Stimulated activated CD8-positive, alpha-beta memory T cell treated with anti-CD3 and anti-CD28 coated beads, Interleukin-15, amount 100 ng/mL, for 24 hours (primary cell): ENCODE results near the gene ZNF600.
A peak's percentile ranks its signal among the peaks of the same experiment; 100 is the strongest.
"Not testable (repeated sequence)": the region's sequence is repeated elsewhere in the genome, so short reads cannot be mapped to it uniquely, and the experiment has no call there.

Experiments
- DNase-seq: peaks from one replicate; pipeline ENCODE4 v3.0.0-alpha.2; 2020; ENCODE audit warnings: low read depth

Gene ZNF600

DNA sequence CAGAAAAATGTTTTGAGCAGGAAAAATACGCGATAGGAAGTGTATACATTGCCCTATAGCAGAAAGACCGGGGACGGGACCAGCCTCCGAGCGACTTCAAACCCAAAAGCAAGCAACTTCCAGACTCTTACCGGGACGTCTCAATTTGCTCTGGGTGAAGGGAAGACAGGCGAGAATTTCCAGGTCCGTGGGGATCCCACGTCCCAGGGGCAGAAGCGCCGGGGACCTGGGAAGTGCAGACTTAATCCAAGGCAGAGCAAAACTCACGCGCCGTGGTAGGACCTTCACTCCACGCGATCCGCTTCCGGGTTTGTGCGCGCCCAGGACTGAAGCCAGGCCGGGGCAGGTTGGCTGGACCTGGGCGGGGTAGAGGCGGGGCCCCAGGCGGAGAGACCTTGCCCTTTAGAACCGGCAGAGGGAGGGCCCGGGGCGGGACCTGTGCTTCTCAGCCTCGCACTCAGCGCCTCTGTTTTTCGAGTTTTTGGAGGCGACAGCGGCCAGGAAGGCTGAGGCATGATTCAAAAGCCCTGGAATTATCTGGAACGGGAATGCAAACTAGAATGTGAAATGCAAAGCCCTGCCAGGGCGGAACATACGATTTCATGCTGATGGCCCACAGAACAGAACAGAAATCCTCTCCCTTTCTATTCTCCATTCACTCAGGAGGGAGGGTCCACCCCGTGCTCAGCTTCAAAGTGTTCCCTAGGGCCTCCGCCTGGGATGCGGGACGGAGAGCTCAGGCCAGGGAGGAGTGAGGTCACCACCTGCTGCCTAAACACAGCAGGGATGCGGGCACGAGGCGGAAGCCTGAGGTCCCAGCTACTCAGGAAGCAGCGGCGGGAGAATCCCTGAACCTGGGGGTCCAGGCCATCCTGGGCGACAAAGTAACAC, at the start of gene ZNF600:
Gene ZNF600, minus strand, starts transcription at position 328 of the 891 bp plus-strand sequence. CDS start 7,903 bp downstream, outside the sequence.
- peak; percentile 40 for DNase-seq

DNA sequence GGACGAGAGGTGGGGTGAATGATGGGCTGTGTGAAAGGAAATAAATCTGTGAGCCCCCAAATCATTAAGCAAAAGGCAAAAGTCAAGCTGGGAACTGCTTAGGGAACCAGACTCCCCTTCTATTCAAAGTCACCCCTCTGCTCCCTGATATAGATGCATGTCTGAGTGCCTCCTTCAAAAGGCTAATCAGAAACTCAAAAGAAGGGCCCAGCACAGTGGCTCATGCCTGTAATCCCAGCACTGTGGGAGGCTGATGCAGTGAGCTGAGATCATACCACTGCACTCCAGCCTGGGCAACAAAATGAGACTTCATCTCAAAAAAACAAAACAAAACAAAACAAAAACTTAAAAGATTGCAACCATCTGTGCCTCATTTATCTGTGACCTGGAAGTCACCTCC, 47.7 kb upstream of the ZNF600 start:
- not testable (repeated sequence) for DNase-seq

DNA sequence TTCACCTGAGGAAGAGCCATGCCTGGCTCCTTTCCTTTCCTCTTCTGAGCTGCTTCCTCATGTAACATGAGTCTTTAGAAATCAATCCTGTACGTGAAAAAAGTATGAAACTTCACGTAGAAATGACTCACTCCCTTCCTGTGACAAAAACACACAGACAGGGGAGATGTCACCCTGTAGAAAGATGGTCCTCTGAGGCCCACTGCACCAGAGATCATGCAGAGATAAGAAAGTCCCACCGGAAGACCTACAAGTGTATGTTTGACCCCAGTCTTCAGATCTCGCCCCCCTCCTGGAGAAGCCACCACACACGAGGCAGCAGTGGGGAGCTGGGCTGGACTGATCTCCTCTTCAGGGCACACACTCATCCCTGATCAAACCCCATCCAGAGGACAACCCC, 47.0 kb upstream of the ZNF600 start:
- not testable (repeated sequence) for DNase-seq

DNA sequence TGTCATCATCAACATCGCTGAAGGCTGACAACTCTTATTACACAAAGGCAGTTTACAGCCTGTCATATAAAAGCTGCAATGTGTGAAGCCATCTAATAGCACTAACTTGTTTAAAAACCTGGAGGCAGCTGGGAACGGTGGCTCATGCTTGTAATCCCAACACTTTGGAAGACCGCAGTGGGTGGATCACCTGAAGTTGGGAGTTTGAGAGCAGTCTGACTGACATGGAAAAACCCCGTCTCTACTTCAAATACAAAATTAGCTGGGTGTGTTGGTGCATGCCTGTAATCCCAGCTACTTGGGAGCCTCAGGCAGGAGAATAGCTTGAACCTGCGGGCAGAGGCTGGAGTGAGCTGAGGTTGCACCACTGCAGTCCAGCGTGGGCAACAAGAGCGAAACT, 43.3 kb upstream of the ZNF600 start:
- not testable (repeated sequence) for DNase-seq

DNA sequence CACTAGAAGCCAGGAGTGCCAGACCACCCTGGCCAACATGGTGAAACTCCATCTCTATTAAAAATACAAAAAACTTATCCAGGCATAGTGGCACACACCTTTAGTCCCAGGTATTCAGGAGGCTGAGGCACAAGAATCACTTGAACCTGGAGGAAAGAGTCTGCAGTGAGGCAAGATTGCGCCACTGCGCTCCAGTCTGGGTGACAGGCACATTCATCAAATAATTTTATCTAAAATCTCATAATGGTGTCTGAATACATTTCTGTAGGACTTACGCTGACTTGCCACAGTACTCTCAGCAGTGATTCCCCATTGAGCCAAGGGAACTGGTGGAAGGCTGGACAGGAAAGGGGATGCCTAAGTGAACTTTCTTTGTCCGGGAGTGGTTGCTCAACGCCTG, 39.2 kb upstream of the ZNF600 start:
- no peak for DNase-seq

DNA sequence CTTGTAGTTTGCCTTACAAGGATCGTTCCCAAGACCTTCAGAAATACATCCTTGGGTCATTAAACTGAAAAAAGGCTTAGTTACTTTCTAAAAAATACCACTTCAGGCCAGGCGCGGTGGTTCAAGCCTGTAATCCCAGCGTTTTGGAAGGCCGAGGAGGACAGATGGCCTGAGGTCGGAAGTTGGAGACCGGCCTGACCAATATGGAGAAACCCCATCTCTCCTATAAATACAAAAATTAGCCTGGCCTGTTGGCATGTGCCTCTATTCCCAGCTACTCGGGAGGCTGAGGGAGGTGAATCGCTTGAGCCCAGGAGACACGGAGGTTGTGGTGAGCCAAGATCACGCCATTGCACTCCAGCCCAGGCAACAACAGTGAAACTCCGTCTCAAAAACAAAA, 37.1 kb upstream of the ZNF600 start:
- no peak for DNase-seq

DNA sequence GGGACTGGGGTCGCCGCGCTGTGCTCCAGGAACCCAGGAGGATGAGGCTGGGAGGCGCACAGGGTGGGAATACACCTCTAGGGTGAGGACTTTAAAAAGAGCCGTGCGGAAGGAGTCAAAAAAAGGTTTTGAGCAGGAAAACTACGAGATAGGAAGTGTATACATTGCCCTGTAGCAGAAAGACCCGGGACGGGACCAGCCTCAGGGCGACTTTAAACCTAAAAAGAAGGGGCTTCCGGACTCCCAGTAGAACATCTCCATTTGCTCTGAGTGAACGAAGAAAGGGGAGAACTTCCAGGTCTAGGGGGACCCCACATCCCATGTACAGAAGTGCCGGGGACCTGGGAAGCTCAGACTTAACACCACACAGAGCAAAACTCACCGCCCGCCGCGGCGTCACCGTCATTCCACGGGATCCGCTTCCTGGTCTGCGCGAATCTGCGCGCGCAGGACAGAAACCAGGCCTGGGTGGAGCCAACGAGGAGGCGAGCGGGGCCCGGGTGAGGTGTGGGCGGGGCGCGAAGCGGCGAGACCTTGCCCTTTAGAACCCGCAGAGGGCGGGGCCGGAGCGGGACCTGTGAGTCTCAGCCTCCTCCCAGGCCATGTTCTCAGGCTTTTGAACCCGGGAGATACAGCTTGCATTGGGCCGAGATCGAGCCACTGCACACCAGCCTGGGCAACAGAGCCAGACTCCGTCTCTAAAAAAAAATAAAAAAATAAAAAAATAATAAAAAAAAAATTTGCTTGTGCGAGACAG, 34.8 kb upstream of the ZNF600 start, which contains the start of gene ZNF28:
Gene ZNF28, minus strand, starts transcription at position 430 of the 757 bp plus-strand sequence. CDS start 3,675 bp downstream, outside the sequence.
- peak; percentile 20 for DNase-seq

DNA sequence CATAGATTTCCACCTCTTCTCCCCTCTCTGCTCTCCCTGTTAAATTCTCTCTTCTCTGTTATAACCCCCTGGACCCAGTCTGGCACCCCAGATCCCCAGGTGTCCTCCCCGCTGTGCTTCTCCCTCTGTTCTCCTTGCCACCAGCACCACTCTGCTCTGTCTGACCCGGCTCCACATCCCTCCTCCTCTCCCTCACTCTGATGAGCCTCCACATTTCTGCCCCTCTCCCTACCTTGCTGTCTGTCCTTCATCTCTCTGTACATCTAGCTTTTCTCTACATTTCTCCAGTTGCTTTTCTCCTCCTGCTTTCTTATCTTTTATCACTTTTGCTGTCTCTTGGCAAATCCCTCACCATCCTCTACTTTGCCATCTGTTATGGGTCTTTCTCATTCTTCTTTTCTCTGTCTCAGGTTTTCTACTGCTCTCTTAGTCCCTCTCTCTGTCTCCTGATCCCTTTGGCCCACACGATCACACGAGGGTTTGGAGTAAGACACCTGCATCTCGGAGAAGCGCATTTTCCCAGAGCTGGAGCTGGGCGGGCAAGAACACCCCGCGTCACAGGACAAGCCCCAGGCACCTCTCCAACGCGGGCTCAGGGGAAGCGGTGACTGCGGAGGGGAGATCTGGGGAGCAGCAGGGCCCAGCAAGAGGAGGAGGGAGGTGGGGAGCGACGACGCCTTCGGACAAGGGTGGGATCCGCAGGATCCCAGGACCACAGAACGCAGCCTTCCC, 34.0 kb upstream of the ZNF600 start:
- DNase-seq: peak; percentile 1

DNA sequence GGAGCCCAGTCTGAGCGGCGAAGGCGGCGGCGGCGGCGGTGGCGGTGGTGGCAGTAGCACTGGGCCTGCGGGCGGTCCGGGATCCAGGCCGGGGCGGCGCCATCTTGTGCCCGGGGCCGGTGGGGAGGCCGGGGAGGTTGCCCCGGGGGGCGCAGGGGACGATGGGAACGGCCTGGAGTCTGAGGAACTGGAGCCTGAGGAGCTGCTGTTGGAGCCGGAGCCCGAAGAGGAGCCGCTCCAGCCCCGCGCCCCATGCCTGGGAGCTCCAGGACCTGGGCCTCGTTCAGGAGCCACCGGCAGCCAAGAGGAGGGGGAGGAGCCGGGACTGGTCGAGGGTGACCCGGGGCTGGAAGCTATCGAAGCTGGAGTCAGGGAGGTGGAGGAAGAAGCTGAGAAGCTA, 23.2 kb upstream of the ZNF600 start:
- no peak for DNase-seq

DNA sequence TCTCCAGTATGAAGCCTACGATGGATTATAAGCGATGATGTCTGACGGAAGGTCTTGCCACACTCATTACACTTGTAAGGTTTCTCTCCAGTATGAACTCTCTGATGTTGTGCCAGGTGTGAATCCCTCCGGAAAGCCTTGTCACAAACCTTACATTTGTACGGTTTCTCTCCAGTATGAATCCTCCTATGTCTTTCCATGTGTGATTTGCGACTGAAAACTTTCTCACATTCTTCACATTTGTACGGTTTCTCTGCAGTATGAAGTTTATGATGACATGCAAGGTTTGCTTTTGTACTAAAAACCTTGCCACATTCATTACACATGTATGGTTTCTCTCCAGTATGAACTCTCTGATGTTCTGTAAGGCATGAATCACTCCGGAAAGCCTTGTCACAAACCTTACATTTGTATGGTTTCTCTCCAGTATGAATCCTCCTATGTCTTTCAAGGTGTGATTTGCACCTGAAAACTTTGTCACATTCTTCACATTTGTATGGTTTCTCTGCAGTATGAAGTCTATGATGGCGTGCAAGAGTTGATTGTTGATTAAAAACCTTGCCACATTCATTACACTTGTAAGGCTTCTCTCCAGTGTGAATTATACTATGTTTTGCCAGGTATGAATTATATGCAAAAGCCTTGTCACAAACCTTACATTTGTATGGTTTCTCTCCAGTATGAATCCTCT, 13.5 kb upstream of the ZNF600 start:
- DNase-seq: not testable (repeated sequence)

DNA sequence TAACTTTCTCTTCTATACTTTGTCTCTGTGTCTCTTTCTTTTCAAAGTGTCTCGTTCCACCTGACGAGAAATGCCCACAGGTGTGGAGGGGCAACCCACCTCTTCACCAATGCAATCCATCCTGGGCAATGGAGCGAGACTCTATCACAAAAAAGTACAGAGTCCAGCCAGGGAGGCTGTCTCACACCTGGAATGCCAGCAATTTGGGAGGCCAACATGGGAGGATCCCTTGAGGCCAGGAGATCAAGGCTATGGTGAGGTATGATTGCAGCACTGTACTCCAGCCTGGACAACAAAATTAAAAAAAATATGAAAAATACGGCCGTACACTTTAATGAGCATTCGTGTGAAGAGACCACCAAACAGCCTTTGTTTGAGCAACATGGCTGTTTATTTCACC, 2.8 kb upstream of the ZNF600 start:
- DNase-seq: no peak

DNA sequence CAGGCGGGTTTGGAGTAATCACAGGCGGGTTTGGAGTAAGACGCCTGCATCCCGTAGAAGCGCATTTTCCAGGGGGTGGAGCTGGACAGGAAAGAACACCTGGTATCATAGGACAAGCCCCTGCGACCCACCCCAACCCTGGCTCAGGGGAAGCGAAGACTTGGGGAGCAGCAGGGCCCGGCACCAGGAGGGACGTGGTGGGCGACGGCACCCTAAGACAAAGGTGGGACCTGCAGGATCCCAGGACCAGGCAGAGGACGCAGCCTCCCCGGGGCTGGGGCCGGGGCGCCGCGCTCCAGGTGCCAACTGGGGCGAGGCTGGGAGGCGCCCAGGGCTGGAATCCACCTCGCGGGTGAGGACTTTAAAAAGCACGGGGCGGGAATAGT, 520 bp downstream of the ZNF600 start:
- no peak for DNase-seq

DNA sequence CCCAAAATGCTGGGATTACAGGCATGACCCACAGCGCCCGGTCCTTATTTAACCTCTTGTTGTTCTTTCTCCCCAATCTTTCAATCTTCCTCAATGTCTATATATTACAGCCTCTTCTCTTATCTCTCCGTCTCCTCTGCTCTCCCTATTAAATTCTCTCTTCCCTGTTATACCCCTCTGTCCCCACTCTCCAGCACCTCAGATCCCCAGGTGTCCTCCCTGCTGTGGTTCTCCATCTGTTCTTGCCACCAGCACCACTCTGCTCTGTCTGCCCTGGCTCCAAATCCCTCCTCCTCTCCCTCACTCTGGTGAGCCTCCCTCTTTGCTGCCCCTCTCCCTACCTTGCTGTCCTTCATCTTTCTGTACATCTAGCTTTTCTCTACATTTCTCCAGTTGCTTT, 1.1 kb downstream of the ZNF600 start:
- DNase-seq: no peak

DNA sequence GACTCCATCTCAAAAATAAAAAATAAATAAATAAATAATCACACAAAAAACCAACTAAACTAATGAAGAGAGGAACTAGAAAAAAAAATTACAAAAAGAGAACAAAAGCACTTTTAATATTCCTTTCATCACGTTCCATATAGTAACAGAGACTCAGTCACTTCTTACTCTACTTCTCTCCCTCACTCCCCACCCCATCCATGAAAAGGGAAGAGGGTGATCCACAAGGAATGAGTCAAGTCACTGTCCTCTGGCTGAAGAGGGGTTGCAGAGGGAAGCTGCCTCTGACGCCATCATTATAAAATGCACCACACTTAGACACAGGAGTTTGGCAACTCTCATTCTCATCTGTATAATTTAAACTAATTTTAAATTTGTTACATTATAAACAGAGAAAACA, 3.7 kb downstream of the ZNF600 start:
- not testable (repeated sequence) for DNase-seq

DNA sequence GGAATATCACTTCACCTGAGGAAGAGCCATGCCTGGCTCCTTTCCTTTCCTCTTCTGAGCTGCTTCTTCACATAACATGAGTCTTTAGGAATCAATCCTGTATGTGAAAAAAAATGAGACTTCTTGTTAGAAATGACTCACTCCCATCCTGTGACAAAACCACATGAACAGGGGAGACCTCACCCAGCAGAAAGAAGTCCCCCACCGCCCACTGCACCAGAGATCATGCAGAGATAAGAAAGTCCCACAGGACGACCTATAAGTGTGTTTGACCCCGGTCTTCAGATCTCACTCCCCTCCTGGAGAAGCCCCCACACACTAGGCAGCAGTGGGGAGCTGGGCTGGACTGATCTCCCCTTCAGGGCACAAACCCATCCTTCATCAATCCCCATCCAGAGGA, 7.8 kb downstream of the ZNF600 start:
- no peak for DNase-seq

DNA sequence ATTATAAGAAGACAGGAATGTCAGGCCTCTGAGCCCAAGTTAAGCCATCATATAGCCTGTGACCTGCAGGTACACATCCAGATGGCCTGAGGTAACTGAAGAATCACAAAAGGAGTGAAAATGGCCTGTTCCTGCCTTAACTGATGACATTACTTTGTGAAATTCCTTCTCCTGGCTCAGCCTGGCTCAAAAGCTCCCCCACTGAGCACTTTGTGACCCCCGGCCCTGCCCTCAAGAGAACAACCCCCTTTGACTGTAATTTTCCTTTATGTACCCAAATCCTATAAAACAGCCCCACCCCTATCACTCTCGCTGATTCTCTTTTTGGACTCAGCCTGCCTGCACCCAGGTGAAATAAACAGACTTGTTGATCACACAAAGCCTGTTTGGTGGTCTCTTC, 30.1 kb downstream of the ZNF600 start:
- DNase-seq: not testable (repeated sequence)

DNA sequence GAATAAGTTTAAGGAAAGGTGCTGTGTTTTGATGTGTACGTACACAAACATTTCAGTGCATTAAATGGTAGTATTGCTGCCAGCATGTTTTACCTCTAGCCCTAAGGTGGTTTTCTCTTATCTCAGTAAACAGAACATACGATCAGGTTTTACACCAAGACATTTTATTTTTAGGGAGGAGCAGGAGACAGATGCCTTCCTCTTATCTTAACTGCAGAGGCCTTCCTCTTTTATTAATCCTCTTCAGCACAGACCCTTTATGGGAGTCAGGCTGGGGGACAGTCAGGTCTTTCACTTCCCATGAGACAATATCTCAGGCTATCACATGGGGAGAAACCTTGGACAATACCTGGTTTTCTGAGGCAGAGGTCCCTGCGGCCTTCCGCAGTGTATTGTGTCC, 36.8 kb downstream of the ZNF600 start:
- no peak for DNase-seq

DNA sequence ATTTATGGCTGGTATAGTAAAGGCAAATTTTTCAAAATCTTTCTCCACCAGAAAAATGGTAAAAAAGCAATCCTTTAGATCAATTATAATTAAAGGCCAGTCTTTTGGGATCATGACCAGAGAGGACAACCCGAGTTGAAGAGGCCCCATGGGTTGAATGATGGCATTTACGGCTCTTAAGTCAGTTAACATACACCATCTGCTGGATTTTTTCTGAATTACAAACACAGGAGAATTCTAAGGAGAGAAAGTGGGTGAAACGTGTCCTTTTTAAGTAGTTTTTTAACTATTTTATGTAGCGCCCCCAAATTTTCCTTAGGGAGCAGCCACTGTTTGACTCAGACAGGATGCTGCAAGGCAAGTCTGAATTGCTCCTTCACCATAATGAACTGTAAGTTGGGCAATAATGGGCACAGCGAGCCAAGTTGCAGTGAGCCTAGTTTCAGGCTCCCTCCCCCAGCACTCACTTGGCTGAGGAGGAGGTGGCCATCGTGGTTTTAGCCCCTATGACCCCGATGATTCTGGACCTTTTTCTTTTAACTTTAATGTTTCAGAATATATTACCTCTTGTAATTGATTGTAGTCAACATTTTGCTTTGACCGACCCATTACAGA, 38.1 kb downstream of the ZNF600 start:
- no peak for DNase-seq

DNA sequence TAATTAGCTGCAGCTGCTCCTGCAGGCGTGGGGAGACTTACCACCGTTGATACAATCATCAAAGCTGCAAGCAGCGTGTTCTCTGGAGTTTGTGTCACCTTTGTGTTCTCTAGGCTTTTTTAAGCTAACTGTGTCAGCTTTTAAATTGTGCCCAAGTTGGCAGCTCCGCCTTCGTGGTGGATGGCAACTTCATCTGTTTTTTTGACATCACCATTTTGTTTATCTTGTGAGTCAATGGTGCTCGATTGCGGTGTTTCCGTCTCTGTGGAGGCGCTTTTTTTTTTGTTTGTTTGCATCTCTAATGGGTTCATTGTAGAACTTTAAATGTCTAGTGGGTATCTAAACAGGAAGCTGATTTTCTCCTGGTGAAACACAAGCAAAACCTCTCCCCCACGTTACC, 40.7 kb downstream of the ZNF600 start:
- not testable (repeated sequence) for DNase-seq

DNA sequence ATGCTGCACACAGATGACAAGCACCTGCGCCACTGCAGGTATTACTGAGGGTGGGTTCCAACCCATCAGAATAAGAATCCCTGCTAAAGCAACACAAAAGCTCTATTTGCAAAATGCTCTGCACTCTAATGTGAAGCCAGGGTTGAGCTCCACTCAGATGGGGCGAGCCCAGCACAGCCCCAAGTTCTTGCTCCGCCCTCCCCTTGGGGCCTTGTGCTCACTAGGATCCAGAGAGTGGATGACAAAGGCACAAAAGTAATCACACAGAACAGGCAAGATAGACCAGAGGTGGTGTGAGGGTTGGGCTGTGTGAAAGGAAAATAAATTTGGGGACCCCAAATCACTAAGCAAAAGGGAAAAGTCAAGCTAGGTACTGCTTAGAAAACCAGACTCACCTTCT, 43.5 kb downstream of the ZNF600 start:
- DNase-seq: no peak

DNA sequence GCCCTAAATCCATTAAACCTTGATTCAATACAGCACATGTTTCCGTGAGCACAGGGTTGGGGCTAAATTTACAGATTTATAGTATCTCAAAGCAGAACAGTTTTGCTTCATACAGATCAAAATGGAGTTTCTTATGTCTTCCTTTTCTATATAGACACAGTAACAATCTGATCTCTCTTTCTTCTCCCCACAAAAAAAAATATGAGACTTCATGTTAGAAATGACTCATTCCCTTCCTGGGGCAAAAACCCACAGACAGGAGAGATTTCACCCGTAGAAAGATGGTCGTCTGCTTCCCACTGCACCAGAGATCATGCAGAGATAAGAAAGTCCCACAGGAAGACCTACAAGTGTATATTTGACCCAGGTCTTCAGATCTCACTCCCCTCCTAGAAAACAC, 44.1 kb downstream of the ZNF600 start:
- no peak for DNase-seq
